NCI-H510A (cell line): Measurements from ENCODE around the gene PHF1.
"Not testable (repeated sequence)": the region's sequence is repeated elsewhere in the genome, so short reads cannot be mapped to it uniquely, and the experiment has no call there.

Source experiments
- DNase-seq: peaks from one replicate; lab custom pipeline; 2025; lab: John Stamatoyannopoulos, UW

The PHF1 gene

GRCh38 chr6:33391922-33392594, 18.8 kb upstream of the PHF1 start:
- no peak for DNase-seq

DNA sequence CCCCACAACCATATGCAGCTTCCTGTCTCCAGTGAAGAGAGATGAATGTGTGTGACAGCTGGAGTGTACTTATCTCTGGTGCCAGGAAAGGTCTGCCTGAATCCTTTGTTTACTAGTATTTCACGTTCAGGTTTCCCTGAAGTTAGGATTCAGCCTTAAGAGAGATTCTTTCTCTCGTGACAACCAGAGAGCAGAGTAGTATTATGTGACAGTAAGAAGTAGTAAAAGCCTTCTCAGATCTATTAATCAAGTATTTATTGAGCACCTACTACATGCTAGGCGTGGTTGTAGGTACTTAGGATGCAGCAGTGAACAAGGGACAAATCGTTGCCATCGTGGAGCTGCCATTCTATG, 18.2 kb upstream of the PHF1 start:
- no peak for DNase-seq

DNA sequence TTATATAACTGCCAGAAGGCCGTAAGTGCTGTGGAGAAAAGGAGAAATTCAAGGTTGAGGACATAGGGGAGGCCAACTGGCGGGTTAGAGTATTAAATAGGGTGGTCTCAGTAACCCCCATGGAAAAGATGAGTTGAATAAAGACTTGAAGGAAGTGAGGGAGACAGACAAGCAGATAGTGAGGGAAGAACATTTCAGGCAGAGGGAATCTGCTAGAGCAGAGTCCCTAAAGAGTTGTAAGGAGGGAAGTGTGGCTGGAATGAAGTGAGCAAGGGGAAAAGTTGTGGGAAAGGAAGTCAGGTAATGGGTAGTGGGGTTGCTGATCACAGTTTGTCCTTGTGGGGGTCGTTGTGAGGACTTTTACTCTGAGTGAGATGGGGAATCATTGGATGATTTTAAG, 17.8 kb upstream of the PHF1 start:
- DNase-seq: no peak

DNA sequence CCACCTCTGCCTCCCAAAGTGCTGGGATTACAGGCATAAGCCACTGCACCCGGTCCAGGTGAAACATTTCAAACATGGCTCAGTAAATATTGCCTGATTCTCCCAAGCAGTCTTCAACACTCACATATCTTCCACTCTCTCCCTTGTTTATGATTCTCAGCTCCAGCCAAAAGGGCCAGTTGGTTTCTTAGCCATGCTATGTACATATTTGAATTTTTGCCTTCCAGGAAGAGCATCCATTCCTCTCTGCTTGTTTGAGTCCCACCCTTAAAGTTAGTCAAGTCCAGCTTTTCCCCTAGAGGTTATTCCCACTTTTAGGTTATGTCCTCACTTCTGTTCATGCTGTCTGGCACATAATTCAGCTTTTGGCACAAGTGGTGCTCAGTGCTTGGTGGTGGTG, 13.3 kb upstream of the PHF1 start:
- DNase-seq: no peak

- not testable (repeated sequence) for DNase-seq
Measured at GRCh38 chr6:33398601-33399000, 12.2 kb upstream of the PHF1 start.

DNA sequence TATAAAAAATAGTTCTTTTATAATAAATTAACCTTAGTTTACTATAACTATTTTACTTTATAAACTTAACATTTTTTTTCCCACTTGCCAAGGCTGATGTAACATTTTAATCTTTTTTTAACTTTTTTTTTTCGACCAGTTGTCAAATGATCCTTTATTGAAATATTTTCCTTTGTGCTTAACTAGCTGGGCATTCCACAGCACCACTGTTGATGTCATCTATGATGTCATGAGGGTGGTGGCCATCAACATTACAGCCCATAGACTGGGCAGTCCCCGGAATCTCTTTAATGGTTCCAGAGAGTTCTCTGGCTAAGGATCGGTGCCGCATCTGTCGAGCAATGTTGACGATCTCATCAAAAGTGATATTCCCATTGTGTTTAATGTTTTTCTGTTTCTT, 10.9 kb upstream of the PHF1 start:
- DNase-seq: not testable (repeated sequence)

- DNase-seq: no peak
Measured at GRCh38 chr6:33404884-33405283, 5.9 kb upstream of the PHF1 start.

DNA sequence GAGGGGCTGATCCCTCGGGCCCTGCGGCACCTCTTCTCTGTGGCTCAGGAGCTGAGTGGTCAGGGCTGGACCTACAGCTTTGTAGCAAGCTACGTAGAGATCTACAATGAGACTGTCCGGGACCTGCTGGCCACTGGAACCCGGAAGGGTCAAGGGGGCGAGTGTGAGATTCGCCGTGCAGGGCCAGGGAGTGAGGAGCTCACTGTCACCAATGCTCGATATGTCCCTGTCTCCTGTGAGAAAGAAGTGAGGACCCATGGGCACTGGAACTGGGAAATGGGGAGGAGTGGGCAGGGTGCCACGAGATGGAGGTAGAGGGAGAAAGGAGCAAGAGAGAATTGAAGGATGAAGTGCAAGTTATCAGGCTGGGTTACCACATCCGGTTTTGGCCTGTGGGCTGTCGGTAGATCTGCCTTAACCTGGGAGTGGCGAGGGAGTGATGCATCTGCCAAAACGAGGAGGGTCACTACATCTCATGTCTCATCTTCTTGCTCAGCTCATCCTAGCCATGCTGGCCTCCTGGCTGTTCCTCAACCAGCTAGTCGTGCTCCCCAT, 5.4 kb upstream of the PHF1 start:
- DNase-seq: no peak

DNA sequence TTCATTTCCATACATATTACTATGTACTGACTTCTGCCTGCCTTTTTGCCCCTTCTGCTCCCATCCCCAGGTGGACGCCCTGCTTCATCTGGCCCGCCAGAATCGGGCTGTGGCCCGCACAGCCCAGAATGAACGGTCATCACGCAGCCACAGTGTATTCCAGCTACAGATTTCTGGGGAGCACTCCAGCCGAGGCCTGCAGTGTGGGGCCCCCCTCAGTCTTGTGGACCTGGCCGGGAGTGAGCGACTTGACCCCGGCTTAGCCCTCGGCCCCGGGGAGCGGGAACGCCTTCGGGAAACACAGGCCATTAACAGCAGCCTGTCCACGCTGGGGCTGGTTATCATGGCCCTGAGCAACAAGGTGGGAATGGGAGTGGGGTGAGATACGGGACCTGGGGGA, 4.7 kb upstream of the PHF1 start:
- DNase-seq: no peak

GRCh38 chr6:33407132-33407718, 3.6 kb upstream of the PHF1 start:
- no peak for DNase-seq

- peak; percentile 98 for DNase-seq
Measured at GRCh38 chr6:33410050-33410710, 634 bp upstream of the PHF1 start.

DNA sequence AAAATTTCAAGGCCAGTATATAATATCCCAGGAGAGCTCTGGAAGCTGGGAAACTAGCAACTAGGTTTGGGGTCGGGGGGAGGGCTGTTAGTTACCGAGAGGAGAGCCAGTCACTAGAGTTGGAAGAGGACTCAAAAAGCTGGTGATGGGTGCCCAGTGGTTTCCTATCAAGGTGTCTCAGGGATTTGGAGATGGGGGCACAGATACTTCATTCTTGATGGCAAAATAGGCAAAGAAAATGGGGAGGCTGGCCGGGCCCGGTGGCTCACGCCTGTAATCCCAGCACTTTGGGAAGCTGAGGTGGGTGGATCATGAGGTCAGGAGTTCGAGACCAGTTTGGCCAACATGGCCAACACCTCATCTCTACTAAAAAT, 805 bp downstream of the PHF1 start:
- DNase-seq: no peak

DNA sequence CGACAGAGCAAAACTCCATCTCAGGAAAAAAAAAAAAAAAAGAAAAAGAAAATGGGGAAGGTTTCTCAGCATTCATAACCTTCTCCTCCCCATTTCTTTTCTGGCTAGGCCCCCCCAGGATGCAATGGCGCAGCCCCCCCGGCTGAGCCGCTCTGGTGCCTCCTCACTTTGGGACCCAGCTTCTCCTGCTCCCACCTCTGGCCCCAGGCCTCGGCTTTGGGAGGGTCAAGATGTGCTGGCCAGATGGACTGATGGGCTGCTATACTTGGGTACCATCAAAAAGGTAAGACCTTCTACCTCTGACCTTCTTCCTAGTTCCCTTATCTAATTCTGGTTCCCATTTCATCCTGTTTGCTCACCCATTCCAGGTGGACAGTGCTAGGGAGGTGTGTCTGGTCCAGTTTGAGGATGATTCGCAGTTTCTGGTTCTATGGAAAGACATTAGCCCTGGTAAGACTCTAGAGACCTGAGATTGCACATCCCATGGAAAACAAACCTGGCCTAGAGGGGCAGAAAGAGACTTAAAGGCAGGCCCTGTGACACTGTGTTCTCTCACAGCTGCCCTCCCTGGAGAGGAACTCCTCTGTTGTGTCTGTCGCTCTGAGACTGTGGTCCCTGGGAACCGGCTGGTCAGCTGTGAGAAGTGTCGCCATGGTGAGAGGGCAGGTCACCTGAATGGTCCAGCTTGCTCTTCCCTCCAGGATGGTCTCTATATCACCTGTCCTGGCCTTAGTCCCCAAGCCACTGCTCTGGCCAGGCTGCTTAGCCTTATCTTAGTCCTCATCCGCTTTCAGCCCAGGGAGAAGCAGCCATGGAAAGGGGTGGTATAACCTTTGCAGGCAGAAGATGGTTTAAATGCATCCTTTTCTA, 1.6 kb downstream of the PHF1 start:
- no peak for DNase-seq

DNA sequence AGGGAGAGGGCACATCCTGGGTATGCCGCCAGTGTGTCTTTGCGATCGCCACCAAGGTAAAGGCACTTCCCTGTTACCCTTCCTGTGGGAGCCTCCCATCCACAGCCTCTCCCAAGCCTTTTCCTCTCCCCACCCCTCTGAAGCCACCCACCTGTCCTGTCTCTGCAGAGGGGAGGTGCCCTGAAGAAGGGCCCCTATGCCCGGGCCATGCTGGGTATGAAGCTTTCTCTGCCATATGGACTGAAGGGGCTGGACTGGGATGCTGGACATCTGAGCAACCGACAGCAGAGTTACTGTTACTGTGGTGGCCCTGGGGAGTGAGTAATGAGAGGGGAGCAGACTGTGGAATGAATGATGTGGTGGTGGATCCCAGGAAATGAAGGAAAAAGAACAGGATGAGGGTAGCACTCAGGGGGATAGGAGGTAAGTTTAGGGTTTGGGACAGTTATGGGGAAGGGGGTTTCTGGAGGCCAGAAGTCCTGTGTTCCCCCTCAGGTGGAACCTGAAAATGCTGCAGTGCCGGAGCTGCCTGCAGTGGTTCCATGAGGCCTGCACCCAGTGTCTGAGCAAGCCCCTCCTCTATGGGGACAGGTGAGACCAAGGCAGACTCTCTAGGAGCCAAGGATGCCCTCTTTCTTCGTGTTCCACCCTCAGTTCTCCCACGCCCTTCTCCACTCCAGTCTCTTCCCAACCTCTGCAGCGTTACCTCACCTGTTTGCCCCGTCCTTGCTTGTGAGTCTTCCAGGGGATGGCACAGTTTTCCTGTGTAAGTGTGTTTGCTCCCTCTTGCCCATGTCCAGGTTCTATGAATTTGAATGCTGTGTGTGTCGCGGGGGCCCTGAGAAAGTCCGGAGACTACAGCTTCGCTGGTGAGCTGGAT, 2.7 kb downstream of the PHF1 start:
- DNase-seq: no peak

- DNase-seq: no peak
Measured at GRCh38 chr6:33414592-33415271, 3.9 kb downstream of the PHF1 start.

DNA sequence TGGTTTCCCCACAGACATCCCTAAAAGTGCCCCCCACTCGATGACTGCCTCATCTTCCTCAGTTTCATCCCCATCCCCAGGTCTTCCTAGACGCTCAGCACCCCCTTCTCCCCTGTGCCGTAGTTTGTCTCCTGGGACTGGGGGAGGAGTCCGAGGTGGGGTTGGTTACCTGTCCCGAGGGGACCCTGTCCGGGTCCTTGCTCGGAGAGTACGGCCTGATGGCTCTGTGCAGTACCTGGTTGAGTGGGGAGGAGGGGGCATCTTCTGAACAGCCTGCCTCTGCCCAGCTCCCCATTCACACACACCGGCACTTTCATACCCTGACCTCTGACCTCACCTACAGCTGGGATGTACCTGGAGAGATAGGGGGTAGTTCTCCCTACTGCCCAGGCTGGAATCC, 5.0 kb downstream of the PHF1 start:
- no peak for DNase-seq

- DNase-seq: no peak
Measured at GRCh38 chr6:33416386-33417127, 5.7 kb downstream of the PHF1 start.

DNA sequence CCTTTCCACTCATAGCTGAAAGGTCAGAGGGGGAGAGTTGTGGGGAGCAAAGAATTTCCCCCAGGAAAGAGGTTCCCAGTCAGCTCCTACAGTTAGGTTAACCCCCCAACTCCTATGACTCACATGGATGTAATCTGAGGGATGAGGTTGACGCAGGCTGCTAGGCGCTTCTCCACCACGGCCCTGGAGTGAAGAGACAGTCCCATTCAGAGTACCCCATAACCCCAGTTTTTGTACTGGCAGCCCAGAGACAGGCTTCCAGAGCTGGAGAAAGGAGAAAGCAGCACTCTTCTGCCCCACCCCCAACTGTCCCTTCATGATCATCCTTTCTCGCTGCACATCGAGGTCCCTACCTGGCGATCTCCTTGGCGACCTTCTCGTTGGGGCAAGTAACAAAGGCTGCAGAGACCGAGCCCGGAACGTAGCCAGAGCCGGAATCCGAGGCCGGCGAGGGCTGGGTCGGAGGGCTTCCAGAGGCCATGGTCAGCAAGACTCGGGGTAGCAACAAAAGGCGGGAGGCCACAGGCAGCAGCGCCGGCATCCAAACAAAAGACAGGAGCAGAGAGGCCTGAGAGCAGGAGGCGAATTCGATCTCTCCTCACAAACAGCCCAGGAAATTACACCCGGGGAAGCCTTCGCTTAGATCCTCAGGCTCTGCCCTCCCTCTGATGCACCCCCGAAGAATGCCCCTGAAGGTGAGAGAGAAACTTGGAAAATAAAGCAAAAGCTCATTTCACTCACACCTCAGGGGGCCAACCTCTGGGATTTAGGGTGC, 6.5 kb downstream of the PHF1 start:
- DNase-seq: no peak

GRCh38 chr6:33417903-33418689, 7.3 kb downstream of the PHF1 start, which contains the start of gene CUTA:
Gene CUTA, minus strand, starts transcription at chr6:33418107. Its CDS starts 107 bp downstream, at chr6:33418000.
- peak; percentile 99 for DNase-seq
